OCI-LY3 (cell line): ENCODE measurements around the gene SFXN5.

Experiments
- H2AFZ ChIP-seq: fragments of 200-600, 300-600 bp; shearing (Covaris generic); 2 replicates; pipeline ENCODE4 v1.6.0; 2014; ENCODE audit warnings: antibody characterized with exemption, low read depth, low read length
- H3K27ac ChIP-seq: fragments of 200-600, 300-600 bp; sonication (generic); 2 replicates; pipeline ENCODE4 v1.5.1; 2014; ENCODE audit warnings: mild to moderate bottlenecking, low read length, moderate library complexity, mixed read lengths
- H3K27me3 ChIP-seq: fragments of 200-600, 300-600 bp; sonication (generic); 2 replicates; pipeline ENCODE4 v1.6.1; 2014; ENCODE audit warnings: low read depth, low read length, mixed read lengths
- H3K36me3 ChIP-seq: fragments of 200-600, 300-600 bp; sonication (generic); replicated peaks from 2 replicates; pipeline ENCODE3; 2014; ENCODE audit warnings: low read depth, low read length, mixed read lengths
- H3K4me1 ChIP-seq: fragments of 300-600, 200-600 bp; sonication (generic); 2 replicates; pipeline ENCODE4 v1.6.1; 2014; ENCODE audit warnings: low read length, mixed read lengths
- H3K4me2 ChIP-seq: fragments of 200-600, 300-600 bp; sonication (generic); 2 replicates; pipeline ENCODE4 v1.6.1; 2014; ENCODE audit warnings: low read length, mixed read lengths
- H3K4me3 ChIP-seq: fragments of 300-600, 200-600 bp; sonication (generic); 2 replicates; pipeline ENCODE4 v1.5.1; 2014; ENCODE audit warnings: antibody characterized with exemption, mild to moderate bottlenecking, low read length, moderate library complexity
- H3K79me2 ChIP-seq: fragments of 300-600, 200-600 bp; shearing (Covaris generic); 2 replicates; pipeline ENCODE4 v1.6.1; 2014; ENCODE audit warnings: mild to moderate bottlenecking, low read length, mixed read lengths
- H3K9ac ChIP-seq: fragments of 300-600, 200-600 bp; shearing (Covaris generic); 2 replicates; pipeline ENCODE4 v1.6.0; 2014; ENCODE audit warnings: mild to moderate bottlenecking, low read length, moderate library complexity
- H3K9me3 ChIP-seq: fragments of 200-600, 300-600 bp; shearing (Covaris generic); 2 replicates; pipeline ENCODE4 v1.6.1; 2014; ENCODE audit warnings: low read length, mixed read lengths; ENCODE audit not compliant: insufficient read depth
- H4K20me1 ChIP-seq: fragments of 200-600, 300-600 bp; sonication (generic); 2 replicates; pipeline ENCODE4 v1.6.1; 2016; ENCODE audit warnings: low read length, mixed read lengths; ENCODE audit not compliant: insufficient read depth
- CTCF ChIP-seq: fragments of 200-600, 300-600 bp; sonication (generic); IDR thresholded peaks from 2 replicates; pipeline ENCODE4 v1.5.1; 2014; ENCODE audit warnings: antibody characterized with exemption, low read length, low read depth
- EZH2phosphoT487 ChIP-seq: fragments of 200-600 bp; shearing (Covaris generic); IDR thresholded peaks from 2 replicates; pipeline ENCODE4 v1.6.1; 2018; ENCODE audit warnings: antibody characterized with exemption, mixed run types, low read depth

Gene SFXN5

GRCh38 chr2:73000808-73001570 is 70.5 kb downstream of the SFXN5 start:
- no peaks in the 10 kb centered on the region for H3K79me2 ChIP-seq
- no peak overlapping the region for H2AFZ ChIP-seq
- no peaks in the 10 kb centered on the region for H3K36me3 ChIP-seq
- H3K27me3 ChIP-seq, result no peaks in the 10 kb centered on the region
- TF ChIP-seq EZH2phosphoT487, result no peak
- TF ChIP-seq CTCF, result no peak
- H3K4me3 ChIP-seq, result no peak overlapping the region
- H3K4me1 ChIP-seq, result no peaks in the 10 kb centered on the region
- no peaks in the 10 kb centered on the region for H3K9me3 ChIP-seq
- H3K27ac ChIP-seq, result no peak overlapping the region
- H4K20me1 ChIP-seq, result no peaks in the 10 kb centered on the region
- H3K4me2 ChIP-seq, result no peak overlapping the region
- H3K9ac ChIP-seq, result no peak overlapping the region

GRCh38 chr2:72999729-73000725 is 71.5 kb downstream of the SFXN5 start:
- no peaks in the 10 kb centered on the region for H3K4me1 ChIP-seq
- no peaks in the 10 kb centered on the region for H3K27me3 ChIP-seq
- no peaks in the 10 kb centered on the region for H3K36me3 ChIP-seq
- no peak overlapping the region for H3K4me3 ChIP-seq
- no peaks in the 10 kb centered on the region for H4K20me1 ChIP-seq
- H3K4me2 ChIP-seq, result no peak overlapping the region
- H3K9me3 ChIP-seq, result no peaks in the 10 kb centered on the region
- TF ChIP-seq EZH2phosphoT487 (no peak), CTCF (no peak)
- no peak overlapping the region for H2AFZ ChIP-seq
- no peak overlapping the region for H3K27ac ChIP-seq
- no peaks in the 10 kb centered on the region for H3K79me2 ChIP-seq
- no peak overlapping the region for H3K9ac ChIP-seq

GRCh38 chr2:72998724-72999123 is 72.8 kb downstream of the SFXN5 start:
- no peak overlapping the region for H3K4me2 ChIP-seq
- H3K36me3 ChIP-seq, result no peaks in the 10 kb centered on the region
- no peak overlapping the region for H3K27ac ChIP-seq
- no peak overlapping the region for H3K4me3 ChIP-seq
- H3K4me1 ChIP-seq, result no peaks in the 10 kb centered on the region
- H3K27me3 ChIP-seq, result no peaks in the 10 kb centered on the region
- no peaks in the 10 kb centered on the region for H4K20me1 ChIP-seq
- no peak for TF ChIP-seq EZH2phosphoT487
- no peak for TF ChIP-seq CTCF
- H3K9me3 ChIP-seq, result no peaks in the 10 kb centered on the region
- H3K79me2 ChIP-seq, result no peaks in the 10 kb centered on the region
- no peak overlapping the region for H3K9ac ChIP-seq
- H2AFZ ChIP-seq, result no peak overlapping the region

- no peaks in the 10 kb centered on the region for H3K79me2 ChIP-seq
These were observed 73.3 kb downstream of the SFXN5 start for GRCh38 chr2:72998234-72998651.

More at GRCh38 chr2:72998234-72998651, 73.3 kb downstream of the SFXN5 start:
- H4K20me1 ChIP-seq, result no peaks in the 10 kb centered on the region
- H3K9ac ChIP-seq, result no peak overlapping the region
- H3K4me3 ChIP-seq, result no peak overlapping the region
- TF ChIP-seq CTCF (no peak), EZH2phosphoT487 (no peak)
- no peak overlapping the region for H3K27ac ChIP-seq
- no peaks in the 10 kb centered on the region for H3K9me3 ChIP-seq
- no peak overlapping the region for H2AFZ ChIP-seq
- H3K36me3 ChIP-seq, result no peaks in the 10 kb centered on the region
- H3K27me3 ChIP-seq, result no peaks in the 10 kb centered on the region
- H3K4me2 ChIP-seq, result no peak overlapping the region
- no peaks in the 10 kb centered on the region for H3K4me1 ChIP-seq
